ENCODE results near the gene MSRB1. TPM values are rescaled to one million over a fixed set of nuclear protein-coding genes. Genes with fewer than 3 reads are reported as not detected.

MSRB1 gene
- total RNA-seq, 1 experiment from 2014 or later: 25.7 TPM

- Histone ChIP-seq H3K27me3 (ENCODE audit: low read length) (no peaks in the 10 kb centered on the region), H3K4me1 (ENCODE audit: insufficient read depth, low read length) (peaks cover 11% of the 10 kb centered on the region), H2AFZ (ENCODE audit: low read length) (no peak overlapping the region), H3K36me3 (ENCODE audit: low read depth, low read length) (no peaks in the 10 kb centered on the region), H3K4me3 (ENCODE audit: low read length) (no peak overlapping the region), H3K9me2 (replicated peaks; ENCODE audit: low read length) (no peaks in the 10 kb centered on the region), H3K9me3 (ENCODE audit: low read length) (no peaks in the 10 kb centered on the region), H3F3A (ENCODE audit: low read length, unreplicated experiment) (no peaks in the 10 kb centered on the region), H3K4me2 (ENCODE audit: low read length) (no peak overlapping the region), H3K27ac (ENCODE audit: low read length) (no peak overlapping the region), H3K9ac (ENCODE audit: low read length) (no peak overlapping the region), H4K20me1 (ENCODE audit: low read length) (no peaks in the 10 kb centered on the region), H3K79me2 (ENCODE audit: low read length) (no peaks in the 10 kb centered on the region)
- intact Hi-C loops (cut with micrococcal nuclease): no loop called here
- ChIA-PET POLR2A (ENCODE audit: unreplicated experiment) (no interaction called here), CTCF (no interaction called here)
- ATAC-seq (no peak), DNase-seq (no peak)
- no TSS peak for BruUV-seq (replicated peaks)
- TF ChIP-seq EZH2phosphoT487 (IDR thresholded peaks at IDR 0.05; ENCODE audit: borderline replicate concordance, low read length) (no peak), EZH2 (IDR thresholded peaks at IDR 0.05; ENCODE audit: low read length, unreplicated experiment) (no peak), CTCF (conservative IDR thresholded peaks at IDR 0.05; ENCODE audit: low read depth, low read length) (no peak)
These were observed 34.0 kb downstream of the MSRB1 start for GRCh38 chr16:1908983-1909382.

- H3K9me2 ChIP-seq (replicated peaks; ENCODE audit: low read length): no peaks in the 10 kb centered on the region
- H3K9ac ChIP-seq (ENCODE audit: low read length): no peak overlapping the region
- BruUV-seq (replicated peaks): no TSS peak
- intact Hi-C loops (cut with micrococcal nuclease): no loop called here
- POLR2A ChIA-PET (ENCODE audit: unreplicated experiment): no interaction called here
- no peak overlapping the region for H3K4me3 ChIP-seq (ENCODE audit: low read length)
- H2AFZ ChIP-seq (ENCODE audit: low read length): no peak overlapping the region
- no peaks in the 10 kb centered on the region for H3F3A ChIP-seq (ENCODE audit: low read length, unreplicated experiment)
- TF ChIP-seq EZH2 (IDR thresholded peaks at IDR 0.05; ENCODE audit: low read length, unreplicated experiment) (no peak), EZH2phosphoT487 (IDR thresholded peaks at IDR 0.05; ENCODE audit: borderline replicate concordance, low read length) (no peak), CTCF (conservative IDR thresholded peaks at IDR 0.05; ENCODE audit: low read depth, low read length) (no peak)
- peaks cover 3% of the 10 kb centered on the region for H3K4me1 ChIP-seq (ENCODE audit: insufficient read depth, low read length)
- no peaks in the 10 kb centered on the region for H4K20me1 ChIP-seq (ENCODE audit: low read length)
- H3K4me2 ChIP-seq (ENCODE audit: low read length): no peak overlapping the region
- no peaks in the 10 kb centered on the region for H3K9me3 ChIP-seq (ENCODE audit: low read length)
- H3K27ac ChIP-seq (ENCODE audit: low read length): no peak overlapping the region
- DNase-seq (no peak), ATAC-seq (no peak)
- H3K36me3 ChIP-seq (ENCODE audit: low read depth, low read length): no peaks in the 10 kb centered on the region
- H3K27me3 ChIP-seq (ENCODE audit: low read length): no peaks in the 10 kb centered on the region
- no peaks in the 10 kb centered on the region for H3K79me2 ChIP-seq (ENCODE audit: low read length)
- CTCF ChIA-PET: no interaction called here
These were observed 34.8 kb downstream of the MSRB1 start for GRCh38 chr16:1908184-1908583.

GRCh38 chr16:1907226-1907860 lies 35.7 kb downstream of the MSRB1 start:
- BruUV-seq (replicated peaks): no TSS peak
- DNase-seq (no peak), ATAC-seq (no peak)
- H3K9me3 ChIP-seq (ENCODE audit: low read length): no peaks in the 10 kb centered on the region
- intact Hi-C loops (cut with micrococcal nuclease): no loop called here
- H3K27me3 ChIP-seq (ENCODE audit: low read length): no peaks in the 10 kb centered on the region
- H3K4me1 ChIP-seq (ENCODE audit: insufficient read depth, low read length): no peaks in the 10 kb centered on the region
- ChIA-PET POLR2A (ENCODE audit: unreplicated experiment) (no interaction called here), CTCF (no interaction called here)
- H3K4me2 ChIP-seq (ENCODE audit: low read length): no peak overlapping the region
- no peaks in the 10 kb centered on the region for H3K79me2 ChIP-seq (ENCODE audit: low read length)
- H3F3A ChIP-seq (ENCODE audit: low read length, unreplicated experiment): no peaks in the 10 kb centered on the region
- no peak overlapping the region for H2AFZ ChIP-seq (ENCODE audit: low read length)
- no peaks in the 10 kb centered on the region for H3K9me2 ChIP-seq (replicated peaks; ENCODE audit: low read length)
- TF ChIP-seq EZH2 (IDR thresholded peaks at IDR 0.05; ENCODE audit: low read length, unreplicated experiment) (no peak), CTCF (conservative IDR thresholded peaks at IDR 0.05; ENCODE audit: low read depth, low read length) (no peak), EZH2phosphoT487 (IDR thresholded peaks at IDR 0.05; ENCODE audit: borderline replicate concordance, low read length) (no peak)
- H3K27ac ChIP-seq (ENCODE audit: low read length): no peak overlapping the region
- no peak overlapping the region for H3K9ac ChIP-seq (ENCODE audit: low read length)
- H3K36me3 ChIP-seq (ENCODE audit: low read depth, low read length): no peaks in the 10 kb centered on the region
- no peak overlapping the region for H3K4me3 ChIP-seq (ENCODE audit: low read length)
- H4K20me1 ChIP-seq (ENCODE audit: low read length): no peaks in the 10 kb centered on the region

All from PC-3 (cell line).